ENCODE data around the gene ACBD7.

ACBD7 gene

DNA sequence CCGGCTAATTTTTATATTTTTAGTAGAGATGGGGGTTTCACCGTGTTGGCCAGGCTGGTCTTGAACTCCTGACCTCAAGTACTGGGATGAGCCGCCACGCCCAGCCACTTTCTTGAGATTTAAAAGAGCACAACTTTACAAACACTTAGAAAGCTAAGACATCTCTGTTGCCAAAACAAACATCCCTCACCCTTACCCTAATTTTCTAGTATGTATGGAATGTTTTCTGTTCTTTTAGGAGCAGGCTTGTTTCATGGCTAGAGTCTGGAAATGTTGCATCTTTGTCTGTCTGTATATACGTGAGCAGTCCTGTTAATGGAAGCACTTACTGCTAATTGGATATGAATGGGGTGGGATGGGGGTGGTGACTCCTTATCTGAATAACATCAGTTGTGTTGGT, 42.0 kb downstream of the ACBD7 start:
- TF ChIP-seq, protein P1, sequence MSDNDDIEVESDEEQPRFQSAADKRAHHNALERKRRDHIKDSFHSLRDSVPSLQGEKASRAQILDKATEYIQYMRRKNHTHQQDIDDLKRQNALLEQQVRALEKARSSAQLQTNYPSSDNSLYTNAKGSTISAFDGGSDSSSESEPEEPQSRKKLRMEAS (IDR thresholded peaks at IDR 0.05): no peak
- no peak for TF ChIP-seq TCF12 (IDR thresholded peaks at IDR 0.05; ENCODE audit: low read depth)
- no peak for TF ChIP-seq ZBTB7A (IDR thresholded peaks at IDR 0.05; ENCODE audit: low read depth)

DNA sequence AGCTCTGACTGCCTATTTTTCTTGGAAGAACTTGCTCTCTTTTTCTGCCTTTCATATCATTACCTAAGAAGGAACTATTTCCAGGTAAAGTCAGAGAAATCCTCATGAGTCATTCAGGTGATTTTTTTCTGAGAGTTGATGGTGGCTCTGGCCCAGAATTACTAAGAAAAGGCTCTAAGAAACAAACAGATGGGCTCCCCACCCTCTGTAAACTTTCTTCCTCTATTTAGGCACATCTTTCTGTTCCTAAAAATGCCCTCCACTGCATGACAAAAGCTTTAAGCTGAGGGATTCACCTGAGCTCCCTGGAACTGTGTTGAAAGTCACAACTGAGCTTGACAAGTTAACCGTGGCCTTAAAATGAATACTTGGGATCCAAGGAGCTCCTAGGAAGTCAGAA, 43.2 kb downstream of the ACBD7 start:
- TF ChIP-seq FOXM1 (IDR thresholded peaks at IDR 0.05; ENCODE audit: borderline replicate concordance, low read depth) (no peak), EP300 (IDR thresholded peaks at IDR 0.05; ENCODE audit: borderline replicate concordance) (no peak), RAD21 (IDR thresholded peaks at IDR 0.05; ENCODE audit: low read depth) (no peak), CEBPB (IDR thresholded peaks at IDR 0.05) (no peak)

DNA sequence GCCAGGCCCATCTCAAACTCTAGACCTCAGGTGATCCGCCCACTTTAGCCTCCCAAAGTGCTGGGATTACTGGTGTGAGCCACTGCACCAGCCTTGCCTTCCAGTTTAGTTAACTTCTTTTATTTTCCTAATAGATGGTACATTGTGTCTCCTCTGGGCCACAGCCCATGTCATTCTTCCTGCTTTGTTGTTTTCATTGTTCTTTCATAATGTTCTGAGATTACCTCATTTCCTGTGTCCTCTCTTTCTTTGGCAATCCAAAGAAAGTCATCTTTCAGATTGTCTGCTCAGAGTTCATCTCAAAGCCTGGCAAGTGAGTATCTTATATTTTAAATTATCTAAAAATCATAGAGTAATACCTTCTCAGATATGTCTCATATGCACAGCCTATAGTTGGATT, 44.9 kb downstream of the ACBD7 start, which contains the start of gene OLAH:
Gene OLAH (plus strand): TSS at position 270 of the 400 bp plus-strand sequence. CDS start 3,346 bp downstream, outside the sequence.
- TF ChIP-seq YY1 (IDR thresholded peaks at IDR 0.05; ENCODE audit: low read depth) (no peak), TCF12 (IDR thresholded peaks at IDR 0.05; ENCODE audit: low read depth) (no peak), NFIC (IDR thresholded peaks at IDR 0.05) (no peak), CEBPB (IDR thresholded peaks at IDR 0.05) (no peak), CREB1 (IDR thresholded peaks at IDR 0.05; ENCODE audit: low read depth) (no peak), EGR1 (IDR thresholded peaks at IDR 0.05) (no peak), ZBTB7A (IDR thresholded peaks at IDR 0.05; ENCODE audit: low read depth) (no peak), TAF1 (IDR thresholded peaks at IDR 0.05; ENCODE audit: low read depth) (no peak), TEAD4 (IDR thresholded peaks at IDR 0.05) (no peak), FOXM1 (IDR thresholded peaks at IDR 0.05; ENCODE audit: borderline replicate concordance, low read depth) (no peak), RAD21 (IDR thresholded peaks at IDR 0.05; ENCODE audit: low read depth) (no peak), EP300 (IDR thresholded peaks at IDR 0.05; ENCODE audit: borderline replicate concordance) (no peak)
- TF ChIP-seq, protein P2, sequence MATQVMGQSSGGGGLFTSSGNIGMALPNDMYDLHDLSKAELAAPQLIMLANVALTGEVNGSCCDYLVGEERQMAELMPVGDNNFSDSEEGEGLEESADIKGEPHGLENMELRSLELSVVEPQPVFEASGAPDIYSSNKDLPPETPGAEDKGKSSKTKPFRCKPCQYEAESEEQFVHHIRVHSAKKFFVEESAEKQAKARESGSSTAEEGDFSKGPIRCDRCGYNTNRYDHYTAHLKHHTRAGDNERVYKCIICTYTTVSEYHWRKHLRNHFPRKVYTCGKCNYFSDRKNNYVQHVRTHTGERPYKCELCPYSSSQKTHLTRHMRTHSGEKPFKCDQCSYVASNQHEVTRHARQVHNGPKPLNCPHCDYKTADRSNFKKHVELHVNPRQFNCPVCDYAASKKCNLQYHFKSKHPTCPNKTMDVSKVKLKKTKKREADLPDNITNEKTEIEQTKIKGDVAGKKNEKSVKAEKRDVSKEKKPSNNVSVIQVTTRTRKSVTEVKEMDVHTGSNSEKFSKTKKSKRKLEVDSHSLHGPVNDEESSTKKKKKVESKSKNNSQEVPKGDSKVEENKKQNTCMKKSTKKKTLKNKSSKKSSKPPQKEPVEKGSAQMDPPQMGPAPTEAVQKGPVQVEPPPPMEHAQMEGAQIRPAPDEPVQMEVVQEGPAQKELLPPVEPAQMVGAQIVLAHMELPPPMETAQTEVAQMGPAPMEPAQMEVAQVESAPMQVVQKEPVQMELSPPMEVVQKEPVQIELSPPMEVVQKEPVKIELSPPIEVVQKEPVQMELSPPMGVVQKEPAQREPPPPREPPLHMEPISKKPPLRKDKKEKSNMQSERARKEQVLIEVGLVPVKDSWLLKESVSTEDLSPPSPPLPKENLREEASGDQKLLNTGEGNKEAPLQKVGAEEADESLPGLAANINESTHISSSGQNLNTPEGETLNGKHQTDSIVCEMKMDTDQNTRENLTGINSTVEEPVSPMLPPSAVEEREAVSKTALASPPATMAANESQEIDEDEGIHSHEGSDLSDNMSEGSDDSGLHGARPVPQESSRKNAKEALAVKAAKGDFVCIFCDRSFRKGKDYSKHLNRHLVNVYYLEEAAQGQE (IDR thresholded peaks at IDR 0.05; ENCODE audit: low read depth): no peak
- TF ChIP-seq, protein P3, sequence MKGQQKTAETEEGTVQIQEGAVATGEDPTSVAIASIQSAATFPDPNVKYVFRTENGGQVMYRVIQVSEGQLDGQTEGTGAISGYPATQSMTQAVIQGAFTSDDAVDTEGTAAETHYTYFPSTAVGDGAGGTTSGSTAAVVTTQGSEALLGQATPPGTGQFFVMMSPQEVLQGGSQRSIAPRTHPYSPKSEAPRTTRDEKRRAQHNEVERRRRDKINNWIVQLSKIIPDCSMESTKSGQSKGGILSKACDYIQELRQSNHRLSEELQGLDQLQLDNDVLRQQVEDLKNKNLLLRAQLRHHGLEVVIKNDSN (IDR thresholded peaks at IDR 0.05): no peak
- TF ChIP-seq, protein P1 (IDR thresholded peaks at IDR 0.05): no peak

DNA sequence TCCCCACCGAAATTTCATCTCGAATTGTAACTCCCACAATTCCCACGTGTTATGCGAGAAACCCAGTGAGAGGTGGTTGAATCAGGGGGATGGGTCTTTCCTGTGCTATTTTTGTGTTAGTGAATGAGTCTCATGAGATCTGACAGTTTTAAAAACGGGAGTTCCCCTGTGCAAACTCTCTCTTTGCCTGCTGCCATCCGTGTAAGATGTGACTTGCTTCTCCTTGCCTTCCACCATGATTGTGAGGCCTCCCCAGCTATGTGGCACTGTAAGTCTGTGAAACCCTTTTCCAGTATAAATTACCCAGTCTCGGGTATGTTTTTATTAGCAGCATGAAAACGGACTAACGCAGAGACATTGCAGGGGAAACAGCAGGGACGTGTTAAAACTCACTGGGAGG, 50.2 kb downstream of the ACBD7 start:
- no peak for TF ChIP-seq TEAD4 (IDR thresholded peaks at IDR 0.05)
- TF ChIP-seq, protein P1 (IDR thresholded peaks at IDR 0.05): no peak
- TF ChIP-seq CEBPB (IDR thresholded peaks at IDR 0.05): no peak

DNA sequence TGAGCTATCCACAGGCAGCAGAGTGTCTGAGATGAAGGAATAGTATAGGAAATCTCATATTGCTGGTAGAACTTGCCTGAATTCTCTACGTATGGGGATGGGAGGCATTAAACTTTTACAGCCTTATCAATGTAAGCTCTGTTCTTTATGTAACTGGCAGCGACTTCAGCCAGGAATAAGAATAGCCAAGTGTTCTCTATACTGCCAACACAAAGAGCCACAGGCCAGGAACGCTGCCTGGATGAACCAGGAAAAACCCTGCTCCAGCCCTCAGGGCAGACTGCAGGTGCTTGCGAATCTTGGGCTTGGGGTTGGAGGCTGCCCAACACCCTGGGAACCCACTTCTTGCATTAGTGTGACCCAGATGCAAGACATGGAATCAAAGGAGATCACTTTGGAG, 50.9 kb downstream of the ACBD7 start:
- TF ChIP-seq, protein P1 (IDR thresholded peaks at IDR 0.05): no peak
- TF ChIP-seq, protein P3 (IDR thresholded peaks at IDR 0.05): no peak
- TF ChIP-seq EP300 (IDR thresholded peaks at IDR 0.05; ENCODE audit: borderline replicate concordance): no peak
- no peak for TF ChIP-seq TAF1 (IDR thresholded peaks at IDR 0.05; ENCODE audit: low read depth)
- TF ChIP-seq ZBTB7A (IDR thresholded peaks at IDR 0.05; ENCODE audit: low read depth): no peak
- TF ChIP-seq FOXM1 (IDR thresholded peaks at IDR 0.05; ENCODE audit: borderline replicate concordance, low read depth): no peak

DNA sequence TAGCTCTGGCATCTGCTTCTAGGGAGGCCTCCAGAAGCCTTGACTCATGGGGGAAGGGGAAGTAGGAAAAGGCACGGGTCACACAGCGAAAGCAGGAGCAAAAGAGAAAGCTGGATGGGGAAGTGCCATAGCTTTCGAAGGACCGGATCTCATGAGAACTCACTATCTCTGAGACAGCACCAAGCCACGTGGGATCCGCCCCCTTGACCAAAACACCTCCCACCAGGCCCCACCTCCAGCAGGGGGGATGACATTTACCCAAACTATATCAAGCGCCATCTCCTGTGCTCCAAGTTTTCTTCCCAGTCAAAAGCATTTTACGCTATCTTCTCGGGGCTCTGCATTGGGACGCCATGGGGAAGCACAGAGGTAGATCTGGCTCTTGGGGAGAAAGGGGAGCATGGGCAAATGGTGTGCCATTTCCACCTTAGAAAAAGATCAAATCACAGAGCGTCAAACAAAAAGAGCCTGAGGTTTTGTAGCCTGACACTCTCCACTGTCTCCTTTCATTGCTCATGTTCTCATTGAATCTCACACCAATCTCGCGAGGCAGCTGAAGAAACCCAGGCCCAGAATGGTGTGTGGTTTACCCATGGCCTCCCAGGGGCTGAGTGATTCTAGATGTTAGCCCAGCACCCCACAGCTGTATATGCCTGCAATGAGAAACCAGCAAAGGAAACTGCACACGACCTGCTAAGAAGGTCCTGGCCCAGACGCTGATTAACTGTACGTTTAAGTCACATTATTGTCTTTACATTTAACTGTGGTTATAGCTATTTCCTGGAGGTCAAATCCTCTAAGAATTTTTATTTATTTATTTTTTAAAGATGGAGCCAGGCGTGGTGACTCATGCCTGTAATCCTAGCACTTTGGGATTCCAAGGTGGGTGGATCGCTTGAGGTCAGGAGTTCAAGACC, 52.9 kb downstream of the ACBD7 start:
- TF ChIP-seq ZBTB7A (IDR thresholded peaks at IDR 0.05; ENCODE audit: low read depth): no peak
- TF ChIP-seq, protein P2 (IDR thresholded peaks at IDR 0.05; ENCODE audit: low read depth): no peak
- no peak for TF ChIP-seq TAF1 (IDR thresholded peaks at IDR 0.05; ENCODE audit: low read depth)
- no peak for TF ChIP-seq TEAD4 (IDR thresholded peaks at IDR 0.05)
- no peak for TF ChIP-seq NFIC (IDR thresholded peaks at IDR 0.05)
- TF ChIP-seq EGR1 (IDR thresholded peaks at IDR 0.05): no peak
- no peak for TF ChIP-seq EP300 (IDR thresholded peaks at IDR 0.05; ENCODE audit: borderline replicate concordance)
- TF ChIP-seq CREB1 (IDR thresholded peaks at IDR 0.05; ENCODE audit: low read depth): no peak
- no peak for TF ChIP-seq RAD21 (IDR thresholded peaks at IDR 0.05; ENCODE audit: low read depth)
- TF ChIP-seq TCF12 (IDR thresholded peaks at IDR 0.05; ENCODE audit: low read depth): no peak
